Activated CD8-positive, alpha-beta T cell treated with anti-CD3 and anti-CD28 coated beads for 36 hours (primary cell): ENCODE results near the gene SPRY4. TPM values are rescaled to one million over a fixed set of nuclear protein-coding genes. Genes with fewer than 3 reads are reported as not detected.

ENCODE experiments used
- ATAC-seq: fragments of 200-7000 bp; cut with Tn5 transposase; one replicate; pipeline ENCODE4 v1.10.0; 2021; ENCODE audit warnings: mild to moderate bottlenecking, moderate library complexity
- CTCF ChIA-PET: fragments of 350-600 bp; sonication (Branson Sonifier 250); formaldehyde crosslinking; loops from one replicate; lab custom pipeline; 2021; ENCODE audit warnings: antibody characterized with exemption; lab: Charles Lee
- POLR2A ChIA-PET: fragments of 350-600 bp; sonication (Branson Sonifier 250); formaldehyde crosslinking; loops from one replicate; lab custom pipeline; 2021; ENCODE audit warnings: antibody characterized with exemption; lab: Charles Lee
- DNase-seq: peaks from one replicate; pipeline ENCODE4 v3.0.0-alpha.2; 2020
- H3K27ac Mint-ChIP-seq: one replicate; pipeline ENCODE4 v1.8.0; 2021; ENCODE audit warnings: mild to moderate bottlenecking, mixed read lengths
- H3K27me3 Mint-ChIP-seq: one replicate; pipeline ENCODE4 v1.8.0; 2021; ENCODE audit warnings: mixed read lengths
- H3K36me3 Mint-ChIP-seq: one replicate; pipeline ENCODE4 v1.8.0; 2021; ENCODE audit warnings: low read depth, mixed read lengths
- H3K4me1 Mint-ChIP-seq: one replicate; pipeline ENCODE4 v1.8.0; 2021; ENCODE audit warnings: low read depth, mixed read lengths
- H3K4me3 Mint-ChIP-seq: one replicate; pipeline ENCODE4 v1.8.0; 2021; ENCODE audit warnings: mild to moderate bottlenecking, moderate library complexity, mixed read lengths
- H3K9me3 Mint-ChIP-seq: one replicate; pipeline ENCODE4 v1.8.0; 2021; ENCODE audit warnings: mixed read lengths
- intact Hi-C: fragments of 100-400 bp; cut with micrococcal nuclease; formaldehyde crosslinking; loops from one replicate; pipeline ENCODE4 v1.10.0; 2022
- total RNA-seq, 2 experiments: library from RNA; stranded (reverse); gene quantifications; one replicate each; pipeline ENCODE4 v1.2.3, GENCODE V29; 2021
- TF ChIP-seq, protein P1 (sequence below): fragments of 200-600 bp; IDR thresholded peaks from one replicate; pipeline ENCODE4 v1.8.0; 2022; ENCODE audit warnings: antibody characterized with exemption, mild to moderate bottlenecking

The SPRY4 gene
- total RNA-seq, 2 experiments from 2014 or later: 0.90 to 1.0 TPM

DNA sequence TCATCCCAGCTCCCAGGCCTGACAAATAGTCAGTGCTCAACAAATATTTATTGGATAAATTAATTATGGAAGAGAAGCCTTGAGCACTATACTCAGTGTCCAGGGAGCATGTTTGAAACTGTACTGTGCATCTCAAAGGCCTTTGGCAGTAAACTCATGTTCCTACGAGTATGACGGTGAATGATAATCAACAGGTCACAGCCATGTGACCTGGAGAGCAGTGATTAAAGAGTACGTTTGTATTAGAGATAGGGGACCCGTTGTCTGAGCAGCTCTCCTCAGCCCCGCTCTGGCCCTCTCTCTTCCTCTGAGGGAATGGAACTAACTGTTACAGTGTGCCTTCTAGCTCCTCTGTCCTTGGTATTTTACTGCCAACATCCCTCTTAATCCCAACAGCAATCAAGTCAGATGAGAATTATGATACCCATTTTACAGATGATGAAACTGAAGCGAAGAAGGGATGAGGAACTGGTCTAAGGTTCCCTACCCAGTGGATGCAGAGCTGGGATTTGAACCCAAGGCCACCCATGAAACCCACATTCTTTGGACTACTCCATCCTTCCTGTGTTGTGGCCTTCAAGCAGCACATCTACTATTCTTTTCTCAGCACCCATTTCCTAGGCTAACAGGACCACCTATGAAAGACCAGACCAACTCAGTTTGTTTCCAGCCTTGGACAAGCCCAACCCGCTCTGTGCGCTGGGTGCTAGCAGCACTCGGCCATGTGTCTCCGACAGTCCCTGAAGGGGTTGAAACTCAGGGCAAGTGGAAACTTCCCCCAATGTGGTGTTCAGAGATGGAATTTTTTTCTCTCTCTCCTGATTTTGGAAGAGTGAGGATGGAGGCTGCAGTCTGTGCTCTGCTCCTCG is 34.9 kb downstream of the SPRY4 start:
- Mint-ChIP-seq H3K4me3 (no peak overlapping the region), H3K9me3 (no peaks in the 10 kb centered on the region), H3K36me3 (no peaks in the 10 kb centered on the region), H3K4me1 (peaks cover 8% of the 10 kb centered on the region), H3K27ac (no peak overlapping the region), H3K27me3 (no peaks in the 10 kb centered on the region)
- DNase-seq (no peak), ATAC-seq (no peak)
- TF ChIP-seq, protein P1, sequence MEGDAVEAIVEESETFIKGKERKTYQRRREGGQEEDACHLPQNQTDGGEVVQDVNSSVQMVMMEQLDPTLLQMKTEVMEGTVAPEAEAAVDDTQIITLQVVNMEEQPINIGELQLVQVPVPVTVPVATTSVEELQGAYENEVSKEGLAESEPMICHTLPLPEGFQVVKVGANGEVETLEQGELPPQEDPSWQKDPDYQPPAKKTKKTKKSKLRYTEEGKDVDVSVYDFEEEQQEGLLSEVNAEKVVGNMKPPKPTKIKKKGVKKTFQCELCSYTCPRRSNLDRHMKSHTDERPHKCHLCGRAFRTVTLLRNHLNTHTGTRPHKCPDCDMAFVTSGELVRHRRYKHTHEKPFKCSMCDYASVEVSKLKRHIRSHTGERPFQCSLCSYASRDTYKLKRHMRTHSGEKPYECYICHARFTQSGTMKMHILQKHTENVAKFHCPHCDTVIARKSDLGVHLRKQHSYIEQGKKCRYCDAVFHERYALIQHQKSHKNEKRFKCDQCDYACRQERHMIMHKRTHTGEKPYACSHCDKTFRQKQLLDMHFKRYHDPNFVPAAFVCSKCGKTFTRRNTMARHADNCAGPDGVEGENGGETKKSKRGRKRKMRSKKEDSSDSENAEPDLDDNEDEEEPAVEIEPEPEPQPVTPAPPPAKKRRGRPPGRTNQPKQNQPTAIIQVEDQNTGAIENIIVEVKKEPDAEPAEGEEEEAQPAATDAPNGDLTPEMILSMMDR: no peak
- ChIA-PET POLR2A (no interaction called here), CTCF (no interaction called here)
- intact Hi-C loops: no loop called here

DNA sequence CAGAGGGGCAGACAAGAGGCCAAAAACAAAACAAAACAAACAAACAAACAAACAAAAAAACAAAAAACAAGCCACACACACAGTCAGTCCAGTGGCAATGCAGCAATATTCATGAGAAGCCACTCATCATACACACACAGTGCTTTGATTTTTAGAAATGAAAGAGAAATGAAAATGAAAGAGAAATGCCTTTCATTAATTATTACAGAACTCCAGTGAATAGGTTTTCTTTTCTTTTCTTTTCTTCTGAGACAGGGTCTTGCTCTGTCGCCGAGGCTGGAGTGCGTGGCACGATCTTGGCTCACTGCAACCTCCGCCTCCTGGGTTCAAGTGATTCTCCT is 36.9 kb downstream of the SPRY4 start:
- Mint-ChIP-seq H3K9me3 (no peaks in the 10 kb centered on the region), H3K27ac (no peak overlapping the region), H3K4me3 (no peak overlapping the region), H3K4me1 (peaks cover 8% of the 10 kb centered on the region), H3K36me3 (no peaks in the 10 kb centered on the region), H3K27me3 (no peaks in the 10 kb centered on the region)
- DNase-seq (no peak), ATAC-seq (no peak)
- ChIA-PET CTCF (interaction anchor here (1.1 to 1.2 kb wide), 2 partner anchors 29 to 46 kb away, joined by 3 read pairs; no protein-coding TSS in a partner anchor), POLR2A (no interaction called here)
- TF ChIP-seq, protein P1: no peak
- intact Hi-C loops: no loop called here

GRCh38 chr5:142287096-142287972 is 37.5 kb downstream of the SPRY4 start:
- DNase-seq (no peak), ATAC-seq (no peak)
- Mint-ChIP-seq H3K36me3 (no peaks in the 10 kb centered on the region), H3K4me3 (no peak overlapping the region), H3K27ac (no peak overlapping the region), H3K4me1 (peaks cover 8% of the 10 kb centered on the region), H3K27me3 (no peaks in the 10 kb centered on the region), H3K9me3 (no peaks in the 10 kb centered on the region)
- intact Hi-C loops: no loop called here
- TF ChIP-seq, protein P1: no peak
- ChIA-PET CTCF (interaction anchor here (1.2 kb wide), 1 partner anchor 47 kb away, joined by 3 read pairs; no protein-coding TSS in a partner anchor), POLR2A (no interaction called here)

DNA sequence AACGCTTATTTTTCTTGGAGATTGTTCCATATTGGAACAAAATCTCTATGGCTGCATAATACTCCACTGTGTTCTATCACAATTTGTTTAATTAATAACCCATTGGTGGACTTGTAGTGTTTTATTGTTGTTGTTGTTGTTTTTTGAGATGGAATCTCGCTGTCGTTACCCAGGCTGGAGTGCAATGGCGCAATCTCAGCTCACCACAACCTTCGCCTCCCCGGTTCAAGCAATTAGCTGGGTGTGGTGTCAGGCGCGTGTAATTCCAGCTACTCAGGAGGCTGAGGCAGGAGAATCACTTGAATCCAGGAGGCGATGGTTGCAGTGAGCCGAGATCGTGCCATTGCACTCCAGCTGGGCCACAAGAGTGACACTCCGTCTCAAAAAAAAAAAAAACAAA is 38.7 kb downstream of the SPRY4 start:
- TF ChIP-seq, protein P1: no peak
- ATAC-seq: no peak
- Mint-ChIP-seq H3K4me3 (no peak overlapping the region), H3K36me3 (no peaks in the 10 kb centered on the region), H3K9me3 (no peaks in the 10 kb centered on the region), H3K27me3 (no peaks in the 10 kb centered on the region), H3K27ac (no peak overlapping the region), H3K4me1 (peaks cover 8% of the 10 kb centered on the region)
- ChIA-PET POLR2A (no interaction called here), CTCF (no interaction called here)
- intact Hi-C loops: no loop called here
- DNase-seq: no peak
